Natural killer cell (primary cell): ENCODE results near the gene KHDC1. TPM values are rescaled to one million over a fixed set of nuclear protein-coding genes. Genes with fewer than 3 reads are reported as not detected.

Experiments
- ATAC-seq, 3 donors: fragments of 150-1000 bp in 2 of 3; fragments of 200-7000 bp in 1 of 3; cut with Tn5 transposase; 1 replicate in 1 of 3; 2 replicates in 2 of 3; pipeline ENCODE4 v1.10.0; 2021; ENCODE audit warnings: mild to moderate bottlenecking in 2 of 3, moderate library complexity in 2 of 3
- DNase-seq, 2 donors: peaks; one replicate each; pipeline versions ENCODE4 v3.0.0 to v3.0.0-alpha.2; 2013 to 2021; ENCODE audit warnings: mixed read lengths in 1 of 2
- H3K27ac ChIP-seq: one replicate; pipeline ENCODE4 v1.5.1; 2013; ENCODE audit warnings: mild to moderate bottlenecking, low read length
- H3K27me3 ChIP-seq: one replicate; pipeline ENCODE4 v1.6.1; 2013; ENCODE audit warnings: low read length; ENCODE audit not compliant: control insufficient read depth, insufficient read depth
- H3K36me3 ChIP-seq: one replicate; pipeline ENCODE4 v1.6.1; 2013; ENCODE audit warnings: low read length; ENCODE audit not compliant: control insufficient read depth, insufficient read depth
- H3K4me1 ChIP-seq: one replicate; pipeline ENCODE4 v1.6.1; 2013; ENCODE audit warnings: low read length; ENCODE audit not compliant: control insufficient read depth, insufficient read depth
- H3K4me3 ChIP-seq: one replicate; pipeline ENCODE4 v1.5.1; 2013; ENCODE audit warnings: low read length
- H3K9me3 ChIP-seq: one replicate; pipeline ENCODE4 v1.6.1; 2013; ENCODE audit warnings: low read length; ENCODE audit not compliant: control insufficient read depth, insufficient read depth
- H3K27ac Mint-ChIP-seq, 2 donors: one replicate each; pipeline ENCODE4 v1.8.0; 2022; ENCODE audit warnings: mild to moderate bottlenecking in 2 of 2, mixed read lengths in 2 of 2, moderate library complexity in 1 of 2
- H3K27me3 Mint-ChIP-seq, 2 donors: one replicate each; pipeline ENCODE4 v1.8.0; 2022; ENCODE audit warnings: low read depth in 2 of 2, mixed read lengths in 2 of 2
- H3K36me3 Mint-ChIP-seq: one replicate; pipeline ENCODE4 v1.8.0; 2022; ENCODE audit warnings: mixed read lengths
- H3K4me1 Mint-ChIP-seq, 2 donors: one replicate each; pipeline ENCODE4 v1.8.0; 2022; ENCODE audit warnings: mixed read lengths in 2 of 2
- H3K4me3 Mint-ChIP-seq: one replicate; pipeline ENCODE4 v1.8.0; 2022; ENCODE audit warnings: mild to moderate bottlenecking, moderate library complexity, mixed read lengths
- H3K9me3 Mint-ChIP-seq, 2 donors: one replicate each; pipeline ENCODE4 v1.8.0; 2022; ENCODE audit warnings: mixed read lengths in 2 of 2
- CTCF ChIP-seq: fragments of 200-600 bp; IDR thresholded peaks from one replicate; pipeline ENCODE4 v1.8.0; 2022; ENCODE audit warnings: antibody characterized with exemption
- WGBS: methylation state at CpG from one replicate; pipeline ENCODE4 v1.1.7; 2013; ENCODE audit warnings: missing lambda C conversion rate; ENCODE audit not compliant: insufficient coverage; 5-methylcytosine and 5-hydroxymethylcytosine counted together
- intact Hi-C: fragments of 100-400 bp; cut with micrococcal nuclease; formaldehyde crosslinking; loops from one replicate; pipeline ENCODE4 v1.14.2; 2022
- total RNA-seq, 4 donors: library from RNA; stranded (reverse); fragments of 120-200 nt in 1 of 4; gene quantifications; one replicate each; pipeline versions ENCODE4 v1.2.3 to v1.2.4, GENCODE V29; 2013 to 2022

The KHDC1 gene
- total RNA-seq, 3 donors from 2014 or later (not counting 1 experiment from before 2014, with no cell fraction given): 1.8 to 4.1 (median 2.9) TPM

- intact Hi-C loops: no loop called here
- Mint-ChIP-seq H3K27me3 (peaks cover 0 to 4% of the 10 kb centered on the region in 2 donors), H3K9me3 (no peaks in the 10 kb centered on the region), H3K4me1 (no peaks in the 10 kb centered on the region), H3K4me3 (no peak overlapping the region), H3K27ac (no peak overlapping the region), H3K36me3 (no peaks in the 10 kb centered on the region)
- H3K36me3 ChIP-seq: no peaks in the 10 kb centered on the region
- no peak for TF ChIP-seq CTCF
- H3K4me3 ChIP-seq: no peak overlapping the region
- DNase-seq (no peak), ATAC-seq (no peak)
- no peaks in the 10 kb centered on the region for H3K9me3 ChIP-seq
- no peaks in the 10 kb centered on the region for H3K27me3 ChIP-seq
- no peaks in the 10 kb centered on the region for H3K4me1 ChIP-seq
- no peak overlapping the region for H3K27ac ChIP-seq
Observed at GRCh38 chr6:73250016-73250415, 13.0 kb downstream of the KHDC1 start.

GRCh38 chr6:73248192-73248903 lies 14.6 kb downstream of the KHDC1 start:
- H3K9me3 ChIP-seq: no peaks in the 10 kb centered on the region
- Mint-ChIP-seq H3K4me1 (no peaks in the 10 kb centered on the region), H3K27ac (no peak overlapping the region), H3K4me3 (no peak overlapping the region), H3K36me3 (no peaks in the 10 kb centered on the region), H3K9me3 (no peaks in the 10 kb centered on the region), H3K27me3 (peaks cover 0 to 5% of the 10 kb centered on the region in 2 donors)
- WGBS: 86% methylated on average over 4 of the region's 5 CpGs
- ATAC-seq (no peak), DNase-seq (no peak)
- no peak overlapping the region for H3K4me3 ChIP-seq
- H3K36me3 ChIP-seq: no peaks in the 10 kb centered on the region
- no peaks in the 10 kb centered on the region for H3K27me3 ChIP-seq
- H3K4me1 ChIP-seq: no peaks in the 10 kb centered on the region
- no peak for TF ChIP-seq CTCF
- intact Hi-C loops: no loop called here
- no peak overlapping the region for H3K27ac ChIP-seq

GRCh38 chr6:73242001-73242400 lies 21.0 kb downstream of the KHDC1 start:
- Mint-ChIP-seq H3K4me3 (no peak overlapping the region), H3K36me3 (no peaks in the 10 kb centered on the region), H3K27ac (no peak overlapping the region), H3K27me3 (peaks cover 0 to 5% of the 10 kb centered on the region in 2 donors), H3K4me1 (no peaks in the 10 kb centered on the region), H3K9me3 (no peaks in the 10 kb centered on the region)
- WGBS: 88% methylated on average over 5 of the region's 5 CpGs
- H3K27ac ChIP-seq: no peak overlapping the region
- H3K4me1 ChIP-seq: no peaks in the 10 kb centered on the region
- H3K27me3 ChIP-seq: no peaks in the 10 kb centered on the region
- no peak for ATAC-seq
- H3K4me3 ChIP-seq: no peak overlapping the region
- TF ChIP-seq CTCF: no peak
- no peak for DNase-seq
- no peaks in the 10 kb centered on the region for H3K36me3 ChIP-seq
- intact Hi-C loops: no loop called here
- H3K9me3 ChIP-seq: no peaks in the 10 kb centered on the region

- ATAC-seq: no peak
- H3K4me1 ChIP-seq: no peaks in the 10 kb centered on the region
- intact Hi-C loops: no loop called here
- DNase-seq: no peak
- Mint-ChIP-seq H3K27ac (no peak overlapping the region), H3K36me3 (no peaks in the 10 kb centered on the region), H3K27me3 (peaks cover 0 to 5% of the 10 kb centered on the region in 2 donors), H3K4me1 (no peaks in the 10 kb centered on the region), H3K4me3 (no peak overlapping the region), H3K9me3 (no peaks in the 10 kb centered on the region)
- H3K27me3 ChIP-seq: no peaks in the 10 kb centered on the region
- no peak overlapping the region for H3K27ac ChIP-seq
- H3K4me3 ChIP-seq: no peak overlapping the region
- H3K9me3 ChIP-seq: no peaks in the 10 kb centered on the region
- no peaks in the 10 kb centered on the region for H3K36me3 ChIP-seq
- 95% methylated on average over 4 of the region's 4 CpGs for WGBS
- TF ChIP-seq CTCF: no peak
Observed at GRCh38 chr6:73240730-73241129, 22.3 kb downstream of the KHDC1 start.
